Measurements from ENCODE around the gene GXYLT1. TPM values are rescaled to one million over a fixed set of nuclear protein-coding genes. Genes with fewer than 3 reads are reported as not detected.

GXYLT1 gene
- 15.0 and 21.1 TPM in 2 replicates for total RNA-seq

GRCh38 chr12:42144408-42145196 is at the start of gene GXYLT1:
GXYLT1 (minus strand) TSS chr12:42144874; CDS start chr12:42144646, 228 bp downstream.

Other genes with a start within 250 kb of the GXYLT1 start
- 20.5 and 23.6 TPM in 2 replicates for gene YAF2, start 93.4 kb upstream of the GXYLT1 start, total RNA-seq
- gene ZCRB1, start 181.2 kb upstream of the GXYLT1 start, total RNA-seq: 27.5 and 28.5 TPM in 2 replicates
- gene PPHLN1, start 181.3 kb upstream of the GXYLT1 start, total RNA-seq: 65.7 and 77.4 TPM in 2 replicates